ENCODE data around the gene GUK1. TPM values are rescaled to one million over a fixed set of nuclear protein-coding genes. Genes with fewer than 3 reads are reported as not detected.

The GUK1 gene
- total RNA-seq: 201 and 202 TPM in 2 replicates

GRCh38 chr1:228139931-228140723, at the start of gene GUK1:
GUK1 (plus strand) TSS chr1:228140279; CDS start chr1:228140303, 24 bp downstream.
- peak; percentile 100 for DNase-seq (ENCODE audit: low spot score)
- peak within 1 kb of the TSS; percentile 100 for H3K4me3 Mint-ChIP-seq
- H3K27me3 Mint-ChIP-seq (ENCODE audit: insufficient read depth): peaks cover 21% of the 10 kb centered on the region
- H3K9me3 Mint-ChIP-seq: no peaks in the 10 kb centered on the region
- H3K4me1 Mint-ChIP-seq (ENCODE audit: low read depth): peaks cover 22% of the 10 kb centered on the region
- H3K27ac Mint-ChIP-seq: peak within 1 kb of the TSS; percentile 97
- peaks cover 3% of the 10 kb centered on the region for H3K36me3 Mint-ChIP-seq (ENCODE audit: low read depth)
- intact Hi-C loops (cut with micrococcal nuclease): loop anchor here (1.0 to 2.0 kb wide), 12 partner anchors 9 to 352 kb away; partner anchors contain the start of genes ARF1, C1orf35 and MRPL55

GRCh38 chr1:228090613-228091081, 49.4 kb upstream of the GUK1 start:
- no peak for DNase-seq (ENCODE audit: low spot score)
- intact Hi-C loops (cut with micrococcal nuclease): no loop called here
- Mint-ChIP-seq H3K27me3 (ENCODE audit: insufficient read depth) (no peaks in the 10 kb centered on the region), H3K27ac (peak overlapping the region; percentile 29), H3K36me3 (ENCODE audit: low read depth) (peaks cover 62% of the 10 kb centered on the region), H3K4me1 (ENCODE audit: low read depth) (peaks cover 72% of the 10 kb centered on the region), H3K9me3 (peaks cover 12% of the 10 kb centered on the region), H3K4me3 (no peak overlapping the region)

- Mint-ChIP-seq H3K27ac (no peak overlapping the region), H3K4me1 (ENCODE audit: low read depth) (peaks cover 68% of the 10 kb centered on the region), H3K9me3 (peaks cover 12% of the 10 kb centered on the region), H3K36me3 (ENCODE audit: low read depth) (peaks cover 64% of the 10 kb centered on the region), H3K27me3 (ENCODE audit: insufficient read depth) (no peaks in the 10 kb centered on the region), H3K4me3 (no peak overlapping the region)
- intact Hi-C loops (cut with micrococcal nuclease): no loop called here
- DNase-seq (ENCODE audit: low spot score): no peak
Measured at GRCh38 chr1:228091084-228091483, 49.0 kb upstream of the GUK1 start.

GRCh38 chr1:228092342-228093049, 47.6 kb upstream of the GUK1 start:
- peaks cover 66% of the 10 kb centered on the region for H3K36me3 Mint-ChIP-seq (ENCODE audit: low read depth)

GRCh38 chr1:228093050-228093906, 46.8 kb upstream of the GUK1 start:
- no peaks in the 10 kb centered on the region for H3K27me3 Mint-ChIP-seq (ENCODE audit: insufficient read depth)
- DNase-seq (ENCODE audit: low spot score): no peak
- H3K4me3 Mint-ChIP-seq: no peak overlapping the region
- H3K36me3 Mint-ChIP-seq (ENCODE audit: low read depth): peaks cover 66% of the 10 kb centered on the region
- peaks cover 12% of the 10 kb centered on the region for H3K9me3 Mint-ChIP-seq
- peaks cover 47% of the 10 kb centered on the region for H3K4me1 Mint-ChIP-seq (ENCODE audit: low read depth)
- no peak overlapping the region for H3K27ac Mint-ChIP-seq
- intact Hi-C loops (cut with micrococcal nuclease): no loop called here

More at GRCh38 chr1:228092342-228093049, 47.6 kb upstream of the GUK1 start:
- Mint-ChIP-seq H3K4me1 (ENCODE audit: low read depth) (peaks cover 55% of the 10 kb centered on the region), H3K4me3 (no peak overlapping the region), H3K27me3 (ENCODE audit: insufficient read depth) (no peaks in the 10 kb centered on the region), H3K27ac (no peak overlapping the region), H3K9me3 (peaks cover 12% of the 10 kb centered on the region)
- intact Hi-C loops (cut with micrococcal nuclease): no loop called here
- no peak for DNase-seq (ENCODE audit: low spot score)

GRCh38 chr1:228094432-228095016, 45.6 kb upstream of the GUK1 start:
- peaks cover 12% of the 10 kb centered on the region for H3K9me3 Mint-ChIP-seq
- H3K36me3 Mint-ChIP-seq (ENCODE audit: low read depth): peaks cover 60% of the 10 kb centered on the region
- no peaks in the 10 kb centered on the region for H3K27me3 Mint-ChIP-seq (ENCODE audit: insufficient read depth)
- H3K4me1 Mint-ChIP-seq (ENCODE audit: low read depth): peaks cover 36% of the 10 kb centered on the region
- no peak for DNase-seq (ENCODE audit: low spot score)
- no peak overlapping the region for H3K4me3 Mint-ChIP-seq
- no peak overlapping the region for H3K27ac Mint-ChIP-seq
- intact Hi-C loops (cut with micrococcal nuclease): no loop called here

GRCh38 chr1:228095161-228095560, 44.9 kb upstream of the GUK1 start:
- Mint-ChIP-seq H3K9me3 (peaks cover 12% of the 10 kb centered on the region), H3K36me3 (ENCODE audit: low read depth) (peaks cover 59% of the 10 kb centered on the region), H3K4me3 (no peak overlapping the region), H3K27me3 (ENCODE audit: insufficient read depth) (no peaks in the 10 kb centered on the region), H3K4me1 (ENCODE audit: low read depth) (peaks cover 30% of the 10 kb centered on the region), H3K27ac (no peak overlapping the region)
- DNase-seq (ENCODE audit: low spot score): no peak
- intact Hi-C loops (cut with micrococcal nuclease): no loop called here

GRCh38 chr1:228095938-228096337, 44.1 kb upstream of the GUK1 start:
- Mint-ChIP-seq H3K27ac (no peak overlapping the region), H3K36me3 (ENCODE audit: low read depth) (peaks cover 54% of the 10 kb centered on the region), H3K9me3 (peaks cover 12% of the 10 kb centered on the region), H3K4me1 (ENCODE audit: low read depth) (peaks cover 25% of the 10 kb centered on the region), H3K4me3 (no peak overlapping the region), H3K27me3 (ENCODE audit: insufficient read depth) (no peaks in the 10 kb centered on the region)
- DNase-seq (ENCODE audit: low spot score): no peak
- intact Hi-C loops (cut with micrococcal nuclease): no loop called here

GRCh38 chr1:228096416-228097332, 43.4 kb upstream of the GUK1 start:
- H3K4me1 Mint-ChIP-seq (ENCODE audit: low read depth): peaks cover 26% of the 10 kb centered on the region
- intact Hi-C loops (cut with micrococcal nuclease): no loop called here
- H3K9me3 Mint-ChIP-seq: peaks cover 12% of the 10 kb centered on the region
- no peak overlapping the region for H3K27ac Mint-ChIP-seq
- no peak overlapping the region for H3K4me3 Mint-ChIP-seq
- H3K27me3 Mint-ChIP-seq (ENCODE audit: insufficient read depth): no peaks in the 10 kb centered on the region
- peaks cover 52% of the 10 kb centered on the region for H3K36me3 Mint-ChIP-seq (ENCODE audit: low read depth)
- no peak for DNase-seq (ENCODE audit: low spot score)

GRCh38 chr1:228097333-228098081, 42.6 kb upstream of the GUK1 start:
- intact Hi-C loops (cut with micrococcal nuclease): no loop called here
- H3K27me3 Mint-ChIP-seq (ENCODE audit: insufficient read depth): no peaks in the 10 kb centered on the region
- no peak for DNase-seq (ENCODE audit: low spot score)
- H3K36me3 Mint-ChIP-seq (ENCODE audit: low read depth): peaks cover 43% of the 10 kb centered on the region
- H3K4me1 Mint-ChIP-seq (ENCODE audit: low read depth): peaks cover 18% of the 10 kb centered on the region
- no peak overlapping the region for H3K27ac Mint-ChIP-seq
- no peak overlapping the region for H3K4me3 Mint-ChIP-seq
- H3K9me3 Mint-ChIP-seq: peaks cover 12% of the 10 kb centered on the region

- Mint-ChIP-seq H3K9me3 (peaks cover 12% of the 10 kb centered on the region), H3K4me3 (no peak overlapping the region), H3K27me3 (ENCODE audit: insufficient read depth) (no peaks in the 10 kb centered on the region), H3K27ac (no peak overlapping the region), H3K4me1 (ENCODE audit: low read depth) (peaks cover 16% of the 10 kb centered on the region), H3K36me3 (ENCODE audit: low read depth) (peaks cover 37% of the 10 kb centered on the region)
- no peak for DNase-seq (ENCODE audit: low spot score)
- intact Hi-C loops (cut with micrococcal nuclease): no loop called here
Measured at GRCh38 chr1:228098323-228098931, 41.7 kb upstream of the GUK1 start.
